WTC11 (cell line): ENCODE results near the gene CCDC116.

ENCODE experiments used
- FOXJ3 ChIP-seq: sonication (generic); formaldehyde crosslinking; IDR thresholded peaks from 2 replicates; pipeline ENCODE4 v1.9.0; 2021; ENCODE audit warnings: missing genetic modification reagents, mild to moderate bottlenecking, borderline replicate concordance
- FOXP1 ChIP-seq: sonication (generic); formaldehyde crosslinking; IDR thresholded peaks from 2 replicates; pipeline ENCODE4 v1.8.0; 2022; ENCODE audit warnings: missing genetic modification reagents, mild to moderate bottlenecking, moderate library complexity, borderline replicate concordance
- JUN ChIP-seq: sonication (generic); formaldehyde crosslinking; IDR thresholded peaks from 2 replicates; pipeline ENCODE4 v1.8.0; 2023; ENCODE audit warnings: mild to moderate bottlenecking, missing genetic modification reagents
- NFATC4 ChIP-seq: fragments of 250-450 bp; sonication (Bioruptor Pico); IDR thresholded peaks from 2 replicates; pipeline ENCODE4 v1.9.0; 2021; ENCODE audit warnings: mild to moderate bottlenecking
- ZNF138 ChIP-seq: sonication (generic); formaldehyde crosslinking; conservative IDR thresholded peaks from 2 replicates; pipeline ENCODE4 v1.8.1; 2022; ENCODE audit warnings: mild to moderate bottlenecking, moderate library complexity, missing genetic modification reagents
- TF ChIP-seq, protein P1 (sequence below): fragments of 200-600 bp; IDR thresholded peaks from 2 replicates; pipeline ENCODE4 v1.8.0; 2022; ENCODE audit warnings: antibody characterized with exemption
- TF ChIP-seq, protein P2 (sequence below): sonication (generic); formaldehyde crosslinking; IDR thresholded peaks from 2 replicates; pipeline ENCODE4 v1.8.1; 2023; ENCODE audit warnings: mild to moderate bottlenecking, missing genetic modification reagents, moderate library complexity
- TF ChIP-seq, protein P3 (sequence below): sonication (generic); formaldehyde crosslinking; IDR thresholded peaks from 2 replicates; pipeline ENCODE4 v1.8.0; 2022; ENCODE audit warnings: mild to moderate bottlenecking, missing genetic modification reagents
- TF ChIP-seq, protein P4 (sequence below): sonication (generic); formaldehyde crosslinking; IDR thresholded peaks from 2 replicates; pipeline ENCODE4 v1.8.1; 2022; ENCODE audit warnings: missing genetic modification reagents, borderline replicate concordance
- TF ChIP-seq, protein P5 (sequence below): sonication (generic); formaldehyde crosslinking; IDR thresholded peaks from 2 replicates; pipeline ENCODE4 v1.8.1; 2022; ENCODE audit warnings: low read depth, missing genetic modification reagents, borderline replicate concordance

DNA sequence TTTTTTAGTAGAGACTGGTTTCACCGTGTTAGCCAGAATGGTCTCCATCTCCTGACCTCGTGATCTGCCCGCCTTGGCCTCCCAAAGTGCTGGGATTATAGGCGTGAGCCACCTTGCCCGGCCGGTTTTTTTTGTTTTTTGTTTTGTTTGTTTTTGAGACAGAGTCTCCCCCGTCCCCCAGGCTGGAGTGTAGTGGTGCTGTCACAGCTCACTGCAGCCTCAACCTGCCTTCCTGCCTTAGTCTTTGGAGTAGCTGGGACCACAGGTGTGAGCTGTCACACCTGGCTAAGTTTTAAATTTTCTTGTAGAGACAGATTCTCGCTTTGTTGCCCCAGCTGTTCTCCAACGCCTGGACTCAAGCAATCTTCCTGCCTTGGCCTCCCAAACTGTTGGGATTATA, 36.5 kb downstream of the CCDC116 start:
- no peak for TF ChIP-seq ZNF138
- TF ChIP-seq, protein P1, sequence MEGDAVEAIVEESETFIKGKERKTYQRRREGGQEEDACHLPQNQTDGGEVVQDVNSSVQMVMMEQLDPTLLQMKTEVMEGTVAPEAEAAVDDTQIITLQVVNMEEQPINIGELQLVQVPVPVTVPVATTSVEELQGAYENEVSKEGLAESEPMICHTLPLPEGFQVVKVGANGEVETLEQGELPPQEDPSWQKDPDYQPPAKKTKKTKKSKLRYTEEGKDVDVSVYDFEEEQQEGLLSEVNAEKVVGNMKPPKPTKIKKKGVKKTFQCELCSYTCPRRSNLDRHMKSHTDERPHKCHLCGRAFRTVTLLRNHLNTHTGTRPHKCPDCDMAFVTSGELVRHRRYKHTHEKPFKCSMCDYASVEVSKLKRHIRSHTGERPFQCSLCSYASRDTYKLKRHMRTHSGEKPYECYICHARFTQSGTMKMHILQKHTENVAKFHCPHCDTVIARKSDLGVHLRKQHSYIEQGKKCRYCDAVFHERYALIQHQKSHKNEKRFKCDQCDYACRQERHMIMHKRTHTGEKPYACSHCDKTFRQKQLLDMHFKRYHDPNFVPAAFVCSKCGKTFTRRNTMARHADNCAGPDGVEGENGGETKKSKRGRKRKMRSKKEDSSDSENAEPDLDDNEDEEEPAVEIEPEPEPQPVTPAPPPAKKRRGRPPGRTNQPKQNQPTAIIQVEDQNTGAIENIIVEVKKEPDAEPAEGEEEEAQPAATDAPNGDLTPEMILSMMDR, result no peak
- TF ChIP-seq JUN (CRISPR knock-in tag), result no peak
- TF ChIP-seq, protein P2, sequence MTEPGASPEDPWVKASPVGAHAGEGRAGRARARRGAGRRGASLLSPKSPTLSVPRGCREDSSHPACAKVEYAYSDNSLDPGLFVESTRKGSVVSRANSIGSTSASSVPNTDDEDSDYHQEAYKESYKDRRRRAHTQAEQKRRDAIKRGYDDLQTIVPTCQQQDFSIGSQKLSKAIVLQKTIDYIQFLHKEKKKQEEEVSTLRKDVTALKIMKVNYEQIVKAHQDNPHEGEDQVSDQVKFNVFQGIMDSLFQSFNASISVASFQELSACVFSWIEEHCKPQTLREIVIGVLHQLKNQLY, result no peak
- no peak for TF ChIP-seq FOXJ3 (CRISPR knock-in tag)
- TF ChIP-seq, protein P3, sequence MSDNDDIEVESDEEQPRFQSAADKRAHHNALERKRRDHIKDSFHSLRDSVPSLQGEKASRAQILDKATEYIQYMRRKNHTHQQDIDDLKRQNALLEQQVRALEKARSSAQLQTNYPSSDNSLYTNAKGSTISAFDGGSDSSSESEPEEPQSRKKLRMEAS (CRISPR knock-in tag), result no peak
- TF ChIP-seq FOXP1, result no peak
- TF ChIP-seq, protein P4, sequence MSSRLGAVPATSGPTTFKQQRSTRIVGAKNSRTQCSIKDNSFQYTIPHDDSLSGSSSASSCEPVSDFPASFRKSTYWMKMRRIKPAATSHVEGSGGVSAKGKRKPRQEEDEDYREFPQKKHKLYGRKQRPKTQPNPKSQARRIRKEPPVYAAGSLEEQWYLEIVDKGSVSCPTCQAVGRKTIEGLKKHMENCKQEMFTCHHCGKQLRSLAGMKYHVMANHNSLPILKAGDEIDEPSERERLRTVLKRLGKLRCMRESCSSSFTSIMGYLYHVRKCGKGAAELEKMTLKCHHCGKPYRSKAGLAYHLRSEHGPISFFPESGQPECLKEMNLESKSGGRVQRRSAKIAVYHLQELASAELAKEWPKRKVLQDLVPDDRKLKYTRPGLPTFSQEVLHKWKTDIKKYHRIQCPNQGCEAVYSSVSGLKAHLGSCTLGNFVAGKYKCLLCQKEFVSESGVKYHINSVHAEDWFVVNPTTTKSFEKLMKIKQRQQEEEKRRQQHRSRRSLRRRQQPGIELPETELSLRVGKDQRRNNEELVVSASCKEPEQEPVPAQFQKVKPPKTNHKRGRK (CRISPR knock-in tag), result no peak
- TF ChIP-seq, protein P5, sequence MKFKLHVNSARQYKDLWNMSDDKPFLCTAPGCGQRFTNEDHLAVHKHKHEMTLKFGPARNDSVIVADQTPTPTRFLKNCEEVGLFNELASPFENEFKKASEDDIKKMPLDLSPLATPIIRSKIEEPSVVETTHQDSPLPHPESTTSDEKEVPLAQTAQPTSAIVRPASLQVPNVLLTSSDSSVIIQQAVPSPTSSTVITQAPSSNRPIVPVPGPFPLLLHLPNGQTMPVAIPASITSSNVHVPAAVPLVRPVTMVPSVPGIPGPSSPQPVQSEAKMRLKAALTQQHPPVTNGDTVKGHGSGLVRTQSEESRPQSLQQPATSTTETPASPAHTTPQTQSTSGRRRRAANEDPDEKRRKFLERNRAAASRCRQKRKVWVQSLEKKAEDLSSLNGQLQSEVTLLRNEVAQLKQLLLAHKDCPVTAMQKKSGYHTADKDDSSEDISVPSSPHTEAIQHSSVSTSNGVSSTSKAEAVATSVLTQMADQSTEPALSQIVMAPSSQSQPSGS, result no peak
- no peak for TF ChIP-seq NFATC4 (CRISPR knock-in tag)
